GM12865 (cell line): ENCODE measurements around the gene GALNT4.

Source experiments
- DNase-seq: peaks from one replicate; pipeline ENCODE4 v3.0.0; 2010; ENCODE audit warnings: low read depth
- H3K4me3 ChIP-seq: 2 replicates; pipeline ENCODE4 v1.5.1; 2011; ENCODE audit warnings: mild to moderate bottlenecking, low read depth, low read length, control low read depth
- TF ChIP-seq, protein P1 (sequence below): IDR thresholded peaks from 2 replicates; pipeline ENCODE4 v1.5.1; 2011; ENCODE audit warnings: low read length, control low read depth, low read depth, inconsistent platforms; ENCODE audit not compliant: insufficient read depth; ENCODE audit errors: missing control alignments

Gene GALNT4

DNA sequence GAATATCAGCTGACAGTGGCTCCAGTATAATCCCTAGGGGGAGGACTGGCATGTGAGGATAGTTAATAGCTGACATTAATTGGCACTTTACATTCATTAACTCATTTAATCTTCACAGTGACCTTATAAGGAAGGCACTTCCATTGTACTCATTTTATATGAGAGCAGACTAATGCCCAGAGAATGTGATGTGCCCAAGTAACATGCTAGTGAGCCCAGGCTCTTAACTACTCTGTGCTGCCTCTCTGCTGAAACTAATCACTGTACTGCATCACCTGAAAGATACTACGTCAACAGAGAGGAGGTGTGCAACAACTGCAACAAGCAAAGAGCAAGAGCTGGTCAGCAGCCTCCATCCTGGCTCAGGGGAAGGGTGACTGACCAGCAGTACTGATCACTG is 40.1 kb downstream of the GALNT4 start:
- no peak for DNase-seq
- TF ChIP-seq, protein P1, sequence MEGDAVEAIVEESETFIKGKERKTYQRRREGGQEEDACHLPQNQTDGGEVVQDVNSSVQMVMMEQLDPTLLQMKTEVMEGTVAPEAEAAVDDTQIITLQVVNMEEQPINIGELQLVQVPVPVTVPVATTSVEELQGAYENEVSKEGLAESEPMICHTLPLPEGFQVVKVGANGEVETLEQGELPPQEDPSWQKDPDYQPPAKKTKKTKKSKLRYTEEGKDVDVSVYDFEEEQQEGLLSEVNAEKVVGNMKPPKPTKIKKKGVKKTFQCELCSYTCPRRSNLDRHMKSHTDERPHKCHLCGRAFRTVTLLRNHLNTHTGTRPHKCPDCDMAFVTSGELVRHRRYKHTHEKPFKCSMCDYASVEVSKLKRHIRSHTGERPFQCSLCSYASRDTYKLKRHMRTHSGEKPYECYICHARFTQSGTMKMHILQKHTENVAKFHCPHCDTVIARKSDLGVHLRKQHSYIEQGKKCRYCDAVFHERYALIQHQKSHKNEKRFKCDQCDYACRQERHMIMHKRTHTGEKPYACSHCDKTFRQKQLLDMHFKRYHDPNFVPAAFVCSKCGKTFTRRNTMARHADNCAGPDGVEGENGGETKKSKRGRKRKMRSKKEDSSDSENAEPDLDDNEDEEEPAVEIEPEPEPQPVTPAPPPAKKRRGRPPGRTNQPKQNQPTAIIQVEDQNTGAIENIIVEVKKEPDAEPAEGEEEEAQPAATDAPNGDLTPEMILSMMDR = no peak
- H3K4me3 ChIP-seq = no peak overlapping the region

DNA sequence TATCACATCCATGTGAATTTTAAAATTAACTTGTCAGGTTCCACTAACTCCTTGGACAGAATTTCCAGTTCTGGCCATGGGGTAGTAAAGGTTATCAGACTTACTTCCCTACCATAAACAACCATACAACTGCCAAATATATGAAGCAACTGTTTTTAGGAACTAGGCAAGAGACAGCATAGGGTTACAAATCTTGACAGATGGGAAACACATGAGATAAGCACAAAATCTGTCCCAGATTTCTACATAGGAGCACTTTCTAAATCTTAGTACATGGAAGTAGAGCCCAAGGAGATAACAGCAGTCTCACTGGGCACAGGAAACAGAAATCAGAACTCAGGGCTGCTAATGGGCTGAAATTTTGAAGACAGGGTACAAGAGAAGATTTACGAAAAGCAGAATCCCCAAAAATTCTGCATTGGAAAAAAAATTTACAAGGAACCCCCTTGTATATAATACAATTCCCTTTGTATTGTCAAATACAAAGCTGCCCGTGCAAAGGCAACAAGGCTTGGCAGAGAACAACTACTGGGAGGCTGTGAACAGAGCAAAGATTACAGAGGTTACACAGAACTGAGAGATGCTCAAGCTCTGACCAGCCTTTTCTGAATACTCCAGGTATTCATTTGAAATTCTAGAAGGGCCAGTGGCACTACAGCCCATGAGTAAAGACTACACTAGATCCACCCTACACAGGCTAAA is 43.2 kb downstream of the GALNT4 start:
- DNase-seq = no peak
- no peak overlapping the region for H3K4me3 ChIP-seq
- TF ChIP-seq, protein P1 = no peak

DNA sequence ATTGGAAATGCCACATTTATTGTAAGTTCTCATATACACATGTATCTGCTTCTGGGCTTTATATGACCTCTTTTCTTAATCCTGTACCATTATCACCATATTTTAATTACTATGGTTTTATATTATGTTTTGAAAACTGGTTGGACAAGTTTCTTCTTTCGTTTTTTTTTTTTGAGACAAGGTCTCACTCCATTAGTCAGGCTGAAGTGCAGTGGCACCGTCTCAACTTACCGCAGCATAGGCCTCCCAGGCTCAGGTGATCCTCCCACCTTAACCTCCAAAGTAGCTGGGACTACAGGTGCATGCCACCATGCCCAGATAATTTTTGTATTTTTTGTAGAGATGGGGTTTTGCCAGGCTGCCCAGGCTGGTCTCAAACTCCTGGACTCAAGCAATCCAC is 44.6 kb downstream of the GALNT4 start:
- TF ChIP-seq, protein P1 = no peak
- no peak for DNase-seq
- H3K4me3 ChIP-seq = no peak overlapping the region

DNA sequence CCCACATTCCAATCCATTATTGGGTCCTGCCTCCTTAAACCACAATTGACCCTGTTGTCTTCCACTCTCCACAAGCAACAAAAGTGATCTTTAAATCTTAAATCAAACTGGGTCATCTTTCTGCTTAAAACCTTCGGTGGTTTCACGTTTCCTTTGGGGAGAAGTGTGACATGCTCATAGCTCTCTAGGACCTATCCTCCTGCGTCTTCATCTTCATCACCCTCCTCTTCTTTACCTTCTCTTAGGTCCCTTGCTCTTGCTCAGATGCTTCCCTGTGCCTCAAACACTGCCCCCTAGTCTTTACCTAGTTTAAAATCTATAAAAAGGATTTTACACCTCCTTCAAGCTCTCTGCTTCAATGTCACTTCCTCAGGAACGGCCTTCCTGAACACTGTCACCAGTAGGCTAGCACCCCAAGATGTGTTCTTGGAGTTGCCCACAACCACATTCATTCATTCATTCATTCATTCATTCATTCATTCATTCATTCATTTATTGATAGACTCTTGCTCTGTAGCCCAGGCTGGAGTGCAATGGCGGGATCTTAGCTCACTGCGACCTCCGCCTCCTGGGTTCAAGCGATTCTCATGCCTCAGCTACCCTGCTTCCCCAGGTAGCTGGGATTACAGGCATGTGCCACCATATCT is 46.8 kb downstream of the GALNT4 start:
- no peak for DNase-seq
- H3K4me3 ChIP-seq = no peak overlapping the region
- TF ChIP-seq, protein P1 = no peak

DNA sequence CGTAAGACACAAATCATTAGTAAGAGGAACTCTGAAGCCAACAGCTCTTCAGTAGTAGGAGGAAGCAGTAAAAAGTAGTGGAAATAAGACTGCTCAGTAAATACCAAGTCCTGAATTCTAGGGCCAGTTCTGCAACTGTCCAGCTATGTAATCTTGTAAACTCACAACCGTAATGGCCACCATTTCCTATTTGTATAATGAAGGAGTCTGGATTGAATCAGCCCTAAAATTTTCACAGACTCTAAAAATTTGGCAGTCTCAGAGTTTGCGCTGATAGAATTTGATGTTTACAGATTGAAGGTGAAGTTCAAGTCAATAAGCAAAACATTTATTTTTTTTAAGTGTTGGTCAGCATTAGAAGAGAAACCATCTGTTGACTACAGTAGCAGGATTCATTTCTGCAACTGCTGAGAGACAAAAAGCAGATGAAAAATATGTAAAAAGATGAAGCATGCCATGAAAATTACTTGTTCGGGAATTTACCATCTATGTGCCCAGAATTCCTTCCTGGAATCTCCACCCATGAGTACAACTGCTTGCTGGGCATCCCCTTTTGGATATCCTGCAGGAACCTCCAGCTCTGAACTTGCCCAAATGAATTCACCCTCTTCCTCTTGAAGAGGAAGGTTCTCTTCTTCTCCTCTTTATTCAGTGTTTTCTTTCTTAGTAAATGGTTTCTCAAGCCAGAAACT is 47.5 kb downstream of the GALNT4 start:
- no peak overlapping the region for H3K4me3 ChIP-seq
- TF ChIP-seq, protein P1 = no peak
- DNase-seq = no peak

DNA sequence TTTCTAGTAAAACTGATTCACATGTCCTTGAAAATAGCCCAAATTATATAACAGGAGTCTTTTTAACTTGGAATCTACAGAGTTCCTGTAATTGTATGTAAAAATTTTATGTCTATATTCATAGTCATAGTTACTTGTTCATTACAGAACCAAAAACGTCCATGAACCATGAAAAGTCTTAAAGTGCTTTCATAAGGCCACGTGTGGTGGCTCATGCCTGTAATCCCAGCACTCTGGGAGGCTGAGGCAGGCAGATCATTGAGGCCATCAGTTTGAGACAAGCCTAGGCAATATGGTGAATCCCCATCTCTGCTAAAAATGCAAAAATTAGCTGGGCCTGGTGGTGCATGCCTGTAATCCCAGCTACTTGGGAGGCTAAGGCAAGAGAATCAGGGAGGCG is 48.4 kb downstream of the GALNT4 start:
- no peak for DNase-seq
- TF ChIP-seq, protein P1 = no peak
- no peak overlapping the region for H3K4me3 ChIP-seq
